BJ (cell line): ENCODE data around the gene ATP6V0A4. TPM values are rescaled to one million over a fixed set of nuclear protein-coding genes. Genes with fewer than 3 reads are reported as not detected.
"Not testable (repeated sequence)": the region's sequence is repeated elsewhere in the genome, so short reads cannot be mapped to it uniquely, and the experiment has no call there.

Experiments
- CTCF ChIA-PET: fragments of 350-600 bp; formaldehyde crosslinking; extraction: SDS; loops from one replicate; lab custom pipeline; 2021; ENCODE audit warnings: antibody characterized with exemption, inconsistent platforms; lab: Yijun Ruan, JAX
- POLR2A ChIA-PET: fragments of 300-600 bp; sonication (Branson Sonifier 250); formaldehyde crosslinking; extraction: SDS; loops from one replicate; lab custom pipeline; 2021; ENCODE audit warnings: antibody characterized with exemption; lab: Charles Lee
- DNase-seq: peaks from one replicate; pipeline ENCODE4 v3.0.0-alpha.2; 2011; ENCODE audit warnings: low read depth
- H3K27me3 ChIP-seq: 2 replicates; pipeline ENCODE4 v1.6.0; 2011; ENCODE audit warnings: low read length; ENCODE audit not compliant: control insufficient read depth, insufficient read depth
- H3K36me3 ChIP-seq: 2 replicates; pipeline ENCODE4 v1.5.1; 2011; ENCODE audit warnings: low read length; ENCODE audit not compliant: control insufficient read depth, insufficient read depth
- H3K4me3 ChIP-seq: 2 replicates; pipeline ENCODE4 v1.5.1; 2011; ENCODE audit warnings: low read depth, mild to moderate bottlenecking, control low read depth, low read length
- CTCF ChIP-seq: IDR thresholded peaks from 2 replicates; pipeline ENCODE4 v1.5.1; 2011; ENCODE audit warnings: low read depth, mild to moderate bottlenecking, control low read depth, inconsistent platforms, low read length, moderate library complexity; ENCODE audit not compliant: insufficient read depth
- polyA plus RNA-seq: library from polyadenylated mRNA; depleted of rRNA; stranded (reverse); fragments of >200 nt; gene quantifications from 2 replicates; pipeline ENCODE4 v1.2.3, GENCODE V29; 2011

Gene ATP6V0A4
- polyA plus RNA-seq, 1 experiment, result 0.06 TPM

GRCh38 chr7:138819625-138820024 lies 21.6 kb upstream of the ATP6V0A4 start:
- CTCF ChIA-PET, result no interaction called here

DNA sequence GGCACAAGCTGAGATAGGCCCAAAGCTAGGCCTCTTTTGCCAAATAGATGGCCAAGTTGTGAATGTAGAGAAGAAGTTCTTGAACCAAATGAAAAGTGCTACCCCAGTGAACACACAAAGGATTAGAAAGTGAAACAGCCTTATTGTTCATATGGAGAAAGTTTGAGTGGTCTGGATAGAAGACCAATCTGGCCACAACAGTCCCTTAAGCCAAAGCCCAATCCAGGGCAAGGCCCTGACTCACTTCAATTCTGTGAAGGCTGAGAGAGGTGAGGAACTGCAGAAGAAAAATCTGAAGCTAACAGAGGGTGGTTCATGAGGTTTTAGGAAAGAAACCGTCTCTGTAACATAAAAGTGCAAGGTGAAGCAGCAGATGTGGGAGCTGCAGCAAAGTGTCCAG lies 18.7 kb upstream of the ATP6V0A4 start:
- TF ChIP-seq CTCF, result no peak
- ChIA-PET CTCF (no interaction called here), POLR2A (no interaction called here)
- H3K36me3 ChIP-seq, result no peaks in the 10 kb centered on the region
- H3K27me3 ChIP-seq, result no peaks in the 10 kb centered on the region
- DNase-seq, result no peak
- no peak overlapping the region for H3K4me3 ChIP-seq

More at GRCh38 chr7:138819625-138820024, 21.6 kb upstream of the ATP6V0A4 start:
- no peak for DNase-seq
- POLR2A ChIA-PET, result no interaction called here
- Histone ChIP-seq H3K36me3 (no peaks in the 10 kb centered on the region), H3K27me3 (no peaks in the 10 kb centered on the region), H3K4me3 (no peak overlapping the region)
- no peak for TF ChIP-seq CTCF

DNA sequence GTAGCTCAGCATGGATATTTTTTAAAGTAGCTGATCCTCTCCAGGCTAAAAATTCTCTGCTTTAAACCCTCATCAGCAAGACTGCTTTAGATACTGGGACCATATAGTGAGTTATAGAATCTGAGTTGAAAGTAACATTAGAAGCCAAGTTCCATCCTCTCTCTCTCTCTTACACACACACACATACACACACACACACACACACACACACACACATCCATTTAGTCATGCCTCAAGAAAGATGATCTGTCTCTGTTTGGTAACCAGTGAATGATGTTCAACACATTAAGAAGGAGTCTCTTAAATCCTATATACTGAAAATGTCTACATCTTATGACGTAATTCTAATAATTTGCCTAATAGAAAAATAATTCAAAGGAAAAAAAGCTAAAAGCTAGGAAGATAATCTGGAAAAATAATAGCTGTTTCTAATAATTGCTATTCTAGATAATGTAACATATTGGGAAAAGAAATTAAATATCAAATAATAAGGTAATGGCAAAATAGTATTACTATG lies 16.9 kb upstream of the ATP6V0A4 start:
- CTCF ChIA-PET, result no interaction called here
- POLR2A ChIA-PET, result no interaction called here
- TF ChIP-seq CTCF, result no peak

DNA sequence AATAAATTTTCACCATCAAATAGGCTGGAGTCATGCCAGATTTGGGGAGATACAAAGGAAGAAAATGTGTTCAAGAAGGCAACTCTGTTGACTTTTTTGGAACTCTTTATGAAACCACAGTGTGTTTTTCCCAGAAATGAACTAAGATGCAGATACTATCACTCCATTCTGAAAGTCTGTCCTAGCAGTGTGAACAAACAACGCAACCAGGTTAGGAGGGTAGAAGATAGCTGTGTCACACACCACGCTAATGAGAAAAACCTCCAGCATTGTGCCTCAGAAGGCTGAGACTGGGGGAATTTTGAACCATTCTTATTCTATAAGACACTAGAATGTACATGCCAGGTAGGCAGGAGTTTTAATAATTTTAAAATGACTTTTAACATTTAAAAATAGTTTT lies 15.9 kb upstream of the ATP6V0A4 start:
- Histone ChIP-seq H3K27me3 (no peaks in the 10 kb centered on the region), H3K36me3 (no peaks in the 10 kb centered on the region), H3K4me3 (no peak overlapping the region)
- no peak for DNase-seq
- POLR2A ChIA-PET, result no interaction called here
- CTCF ChIA-PET, result no interaction called here
- no peak for TF ChIP-seq CTCF

More for the DNA sequence above, 16.9 kb upstream of the ATP6V0A4 start:
- Histone ChIP-seq H3K4me3 (no peak overlapping the region), H3K27me3 (no peaks in the 10 kb centered on the region), H3K36me3 (no peaks in the 10 kb centered on the region)
- DNase-seq, result no peak

DNA sequence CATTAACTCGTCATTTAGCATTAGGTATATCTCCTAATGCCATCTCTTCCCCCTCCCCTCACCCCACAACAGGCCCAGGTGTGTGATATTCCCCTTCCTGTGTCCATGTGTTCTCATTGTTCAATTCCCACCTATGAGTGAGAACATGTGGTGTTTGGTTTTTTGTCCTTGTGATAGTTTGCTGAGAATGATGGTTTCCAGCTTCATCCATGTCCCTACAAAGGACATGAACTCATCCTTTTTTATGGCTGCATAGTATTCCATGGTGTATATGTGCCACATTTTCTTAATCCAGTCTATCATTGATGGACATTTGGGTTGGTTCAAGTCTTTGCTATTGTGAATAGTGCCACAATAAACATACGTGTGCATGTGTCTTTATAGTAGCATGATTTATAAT lies 13.3 kb upstream of the ATP6V0A4 start:
- H3K36me3 ChIP-seq, H3K4me3 ChIP-seq, CTCF ChIA-PET, DNase-seq, POLR2A ChIA-PET, H3K27me3 ChIP-seq: not testable (repeated sequence)

DNA sequence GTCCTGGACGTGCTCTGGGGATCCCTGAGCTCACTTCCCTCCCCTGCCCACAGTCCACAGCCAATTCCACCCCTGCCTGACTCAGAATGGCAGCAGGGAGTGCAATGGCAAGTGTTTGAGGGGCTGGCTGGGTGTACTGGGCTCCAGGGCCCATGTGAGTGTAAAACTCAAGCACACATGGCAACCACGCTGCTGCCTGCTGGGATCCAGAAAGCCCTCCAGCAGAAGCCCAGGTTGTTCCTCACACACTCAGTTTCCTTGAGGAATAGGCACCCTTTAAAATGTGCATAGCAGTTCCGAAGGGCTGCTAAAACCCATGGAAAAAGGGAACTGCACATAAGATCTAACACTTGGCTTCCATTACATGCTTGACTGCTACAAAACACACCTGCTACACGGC lies 11.3 kb upstream of the ATP6V0A4 start:
- CTCF ChIA-PET, result no interaction called here
- DNase-seq, result no peak
- TF ChIP-seq CTCF, result no peak
- Histone ChIP-seq H3K4me3 (no peak overlapping the region), H3K36me3 (no peaks in the 10 kb centered on the region), H3K27me3 (no peaks in the 10 kb centered on the region)
- POLR2A ChIA-PET, result no interaction called here
